ENCODE measurements around the gene MPP4.

- TF ChIP-seq SPI1 (IDR thresholded peaks at IDR 0.05; ENCODE audit: low read depth, low read length) (no peak), POLR2A (IDR thresholded peaks at IDR 0.05; ENCODE audit: low read depth, low read length) (no peak), POLR2AphosphoS5 (IDR thresholded peaks at IDR 0.05; ENCODE audit: low read depth, low read length) (no peak), TAF1 (IDR thresholded peaks at IDR 0.05; ENCODE audit: low read depth, low read length) (no peak), PAX5 (IDR thresholded peaks at IDR 0.05; ENCODE audit: insufficient read depth, low read length, severe bottlenecking) (no peak)
These were observed 10.6 kb upstream of the MPP4 start for GRCh38 chr2:201709049-201709448.

Data from GM12891 (cell line).